ENCODE results near the gene TBC1D1.

The TBC1D1 gene

DNA sequence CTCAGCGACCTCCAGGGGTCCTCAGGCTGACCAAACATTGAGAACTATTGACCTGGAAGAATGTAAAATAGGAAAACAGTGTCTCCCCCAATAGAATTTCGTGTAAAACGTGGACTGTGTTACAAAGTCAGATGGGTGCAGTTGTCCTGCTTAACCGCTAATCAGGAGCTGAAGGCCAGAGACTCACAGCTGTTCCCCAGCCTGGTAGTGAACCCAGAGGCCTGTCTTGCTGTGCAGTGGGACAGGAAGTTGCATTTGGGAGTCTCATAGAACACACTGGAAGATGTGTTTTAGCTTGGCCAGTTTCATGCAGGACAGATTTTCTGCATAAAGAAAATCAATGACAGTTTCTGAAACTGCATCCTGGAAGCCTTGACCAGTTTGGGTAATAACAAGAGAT is 220.8 kb downstream of the TBC1D1 start:
- ATAC-seq, result no peak
- TF ChIP-seq CSDC2 (CRISPR knock-in tag; IDR thresholded peaks at IDR 0.05) (no peak), ZNF565 (CRISPR knock-in tag; conservative IDR thresholded peaks at IDR 0.05; ENCODE audit: low read depth) (no peak), ZFP3 (CRISPR knock-in tag; IDR thresholded peaks at IDR 0.05) (no peak), ZNF70 (CRISPR knock-in tag; IDR thresholded peaks at IDR 0.05) (no peak), ISL1 (CRISPR knock-in tag; IDR thresholded peaks at IDR 0.05) (no peak), ZC3H10 (CRISPR knock-in tag; IDR thresholded peaks at IDR 0.05) (no peak), GLIS3 (CRISPR knock-in tag; IDR thresholded peaks at IDR 0.05) (no peak), ESRRG (CRISPR knock-in tag; IDR thresholded peaks at IDR 0.05) (no peak)
- TF ChIP-seq, protein P1, sequence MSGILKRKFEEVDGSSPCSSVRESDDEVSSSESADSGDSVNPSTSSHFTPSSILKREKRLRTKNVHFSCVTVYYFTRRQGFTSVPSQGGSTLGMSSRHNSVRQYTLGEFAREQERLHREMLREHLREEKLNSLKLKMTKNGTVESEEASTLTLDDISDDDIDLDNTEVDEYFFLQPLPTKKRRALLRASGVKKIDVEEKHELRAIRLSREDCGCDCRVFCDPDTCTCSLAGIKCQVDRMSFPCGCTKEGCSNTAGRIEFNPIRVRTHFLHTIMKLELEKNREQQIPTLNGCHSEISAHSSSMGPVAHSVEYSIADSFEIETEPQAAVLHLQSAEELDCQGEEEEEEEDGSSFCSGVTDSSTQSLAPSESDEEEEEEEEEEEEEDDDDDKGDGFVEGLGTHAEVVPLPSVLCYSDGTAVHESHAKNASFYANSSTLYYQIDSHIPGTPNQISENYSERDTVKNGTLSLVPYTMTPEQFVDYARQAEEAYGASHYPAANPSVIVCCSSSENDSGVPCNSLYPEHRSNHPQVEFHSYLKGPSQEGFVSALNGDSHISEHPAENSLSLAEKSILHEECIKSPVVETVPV (CRISPR knock-in tag; IDR thresholded peaks at IDR 0.05), result no peak
- TF ChIP-seq, protein P2, sequence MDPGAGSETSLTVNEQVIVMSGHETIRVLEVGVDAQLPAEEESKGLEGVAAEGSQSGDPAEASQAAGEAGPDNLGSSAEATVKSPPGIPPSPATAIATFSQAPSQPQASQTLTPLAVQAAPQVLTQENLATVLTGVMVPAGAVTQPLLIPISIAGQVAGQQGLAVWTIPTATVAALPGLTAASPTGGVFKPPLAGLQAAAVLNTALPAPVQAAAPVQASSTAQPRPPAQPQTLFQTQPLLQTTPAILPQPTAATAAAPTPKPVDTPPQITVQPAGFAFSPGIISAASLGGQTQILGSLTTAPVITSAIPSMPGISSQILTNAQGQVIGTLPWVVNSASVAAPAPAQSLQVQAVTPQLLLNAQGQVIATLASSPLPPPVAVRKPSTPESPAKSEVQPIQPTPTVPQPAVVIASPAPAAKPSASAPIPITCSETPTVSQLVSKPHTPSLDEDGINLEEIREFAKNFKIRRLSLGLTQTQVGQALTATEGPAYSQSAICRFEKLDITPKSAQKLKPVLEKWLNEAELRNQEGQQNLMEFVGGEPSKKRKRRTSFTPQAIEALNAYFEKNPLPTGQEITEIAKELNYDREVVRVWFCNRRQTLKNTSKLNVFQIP (CRISPR knock-in tag; IDR thresholded peaks at IDR 0.05; ENCODE audit: borderline replicate concordance, low read depth), result no peak
- TF ChIP-seq, protein P3, sequence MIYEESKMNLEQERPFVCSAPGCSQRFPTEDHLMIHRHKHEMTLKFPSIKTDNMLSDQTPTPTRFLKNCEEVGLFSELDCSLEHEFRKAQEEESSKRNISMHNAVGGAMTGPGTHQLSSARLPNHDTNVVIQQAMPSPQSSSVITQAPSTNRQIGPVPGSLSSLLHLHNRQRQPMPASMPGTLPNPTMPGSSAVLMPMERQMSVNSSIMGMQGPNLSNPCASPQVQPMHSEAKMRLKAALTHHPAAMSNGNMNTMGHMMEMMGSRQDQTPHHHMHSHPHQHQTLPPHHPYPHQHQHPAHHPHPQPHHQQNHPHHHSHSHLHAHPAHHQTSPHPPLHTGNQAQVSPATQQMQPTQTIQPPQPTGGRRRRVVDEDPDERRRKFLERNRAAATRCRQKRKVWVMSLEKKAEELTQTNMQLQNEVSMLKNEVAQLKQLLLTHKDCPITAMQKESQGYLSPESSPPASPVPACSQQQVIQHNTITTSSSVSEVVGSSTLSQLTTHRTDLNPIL (CRISPR knock-in tag; IDR thresholded peaks at IDR 0.05; ENCODE audit: low read depth), result no peak

DNA sequence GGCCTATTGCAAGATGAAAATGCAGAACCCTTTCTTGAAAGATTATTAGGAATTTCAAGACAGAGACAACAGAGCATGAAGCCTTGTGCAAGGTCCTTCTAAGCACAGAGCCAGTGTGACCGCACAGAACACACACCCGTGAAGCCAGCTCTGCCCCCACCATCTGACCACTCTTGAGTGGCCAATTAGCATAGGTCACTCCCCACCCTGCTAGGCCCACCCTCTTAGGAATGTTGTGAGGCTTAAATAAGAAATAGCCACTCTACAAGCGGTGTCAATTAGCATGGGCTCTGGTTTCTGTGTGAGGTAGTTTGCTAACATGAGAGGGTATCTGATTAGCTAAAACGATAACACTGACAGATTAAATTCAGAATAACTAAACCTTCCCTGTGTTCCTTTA is 222.2 kb downstream of the TBC1D1 start:
- no peak for ATAC-seq
- TF ChIP-seq ZNF70 (CRISPR knock-in tag; IDR thresholded peaks at IDR 0.05) (no peak), TCF4 (CRISPR knock-in tag; IDR thresholded peaks at IDR 0.05; ENCODE audit: borderline replicate concordance) (no peak), BACH2 (CRISPR knock-in tag; IDR thresholded peaks at IDR 0.05; ENCODE audit: borderline replicate concordance) (no peak), ZNF8 (CRISPR knock-in tag; IDR thresholded peaks at IDR 0.05) (no peak), CSDC2 (CRISPR knock-in tag; IDR thresholded peaks at IDR 0.05) (no peak), ZFP3 (CRISPR knock-in tag; IDR thresholded peaks at IDR 0.05) (no peak), ZNF565 (CRISPR knock-in tag; conservative IDR thresholded peaks at IDR 0.05; ENCODE audit: low read depth) (no peak), ARNTL (CRISPR knock-in tag; IDR thresholded peaks at IDR 0.05; ENCODE audit: borderline replicate concordance, low read depth) (no peak), ISL1 (CRISPR knock-in tag; IDR thresholded peaks at IDR 0.05) (no peak), OSR1 (CRISPR knock-in tag; IDR thresholded peaks at IDR 0.05) (no peak)
- TF ChIP-seq, protein P2 (CRISPR knock-in tag; IDR thresholded peaks at IDR 0.05; ENCODE audit: borderline replicate concordance, low read depth), result no peak
- TF ChIP-seq, protein P1 (CRISPR knock-in tag; IDR thresholded peaks at IDR 0.05), result no peak
- TF ChIP-seq, protein P4, sequence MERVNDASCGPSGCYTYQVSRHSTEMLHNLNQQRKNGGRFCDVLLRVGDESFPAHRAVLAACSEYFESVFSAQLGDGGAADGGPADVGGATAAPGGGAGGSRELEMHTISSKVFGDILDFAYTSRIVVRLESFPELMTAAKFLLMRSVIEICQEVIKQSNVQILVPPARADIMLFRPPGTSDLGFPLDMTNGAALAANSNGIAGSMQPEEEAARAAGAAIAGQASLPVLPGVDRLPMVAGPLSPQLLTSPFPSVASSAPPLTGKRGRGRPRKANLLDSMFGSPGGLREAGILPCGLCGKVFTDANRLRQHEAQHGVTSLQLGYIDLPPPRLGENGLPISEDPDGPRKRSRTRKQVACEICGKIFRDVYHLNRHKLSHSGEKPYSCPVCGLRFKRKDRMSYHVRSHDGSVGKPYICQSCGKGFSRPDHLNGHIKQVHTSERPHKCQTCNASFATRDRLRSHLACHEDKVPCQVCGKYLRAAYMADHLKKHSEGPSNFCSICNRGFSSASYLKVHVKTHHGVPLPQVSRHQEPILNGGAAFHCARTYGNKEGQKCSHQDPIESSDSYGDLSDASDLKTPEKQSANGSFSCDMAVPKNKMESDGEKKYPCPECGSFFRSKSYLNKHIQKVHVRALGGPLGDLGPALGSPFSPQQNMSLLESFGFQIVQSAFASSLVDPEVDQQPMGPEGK (CRISPR knock-in tag; IDR thresholded peaks at IDR 0.05; ENCODE audit: borderline replicate concordance), result no peak

DNA sequence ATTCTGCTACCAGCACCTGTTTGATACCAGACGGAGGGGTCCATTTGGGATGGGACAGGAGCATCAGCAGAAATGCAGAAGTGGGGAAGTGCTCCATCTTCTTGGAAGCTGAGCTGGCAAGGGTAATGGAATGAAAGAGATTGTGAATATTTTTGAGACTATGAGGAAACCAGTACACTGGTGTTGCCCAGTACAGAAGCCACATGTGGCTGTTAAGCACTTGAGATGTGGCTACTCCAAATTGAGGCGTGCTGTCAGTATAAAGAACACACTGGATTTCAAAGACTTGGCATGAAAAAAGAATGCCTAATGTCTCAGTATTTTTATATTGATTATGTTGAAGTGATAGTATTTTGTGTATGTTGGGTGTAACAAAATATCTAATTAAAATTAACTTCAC is 222.7 kb downstream of the TBC1D1 start:
- ATAC-seq, result no peak
- TF ChIP-seq TOX (CRISPR knock-in tag; IDR thresholded peaks at IDR 0.05; ENCODE audit: borderline replicate concordance) (no peak), BACH2 (CRISPR knock-in tag; IDR thresholded peaks at IDR 0.05; ENCODE audit: borderline replicate concordance) (no peak), TCF4 (CRISPR knock-in tag; IDR thresholded peaks at IDR 0.05; ENCODE audit: borderline replicate concordance) (no peak), GLIS3 (CRISPR knock-in tag; IDR thresholded peaks at IDR 0.05) (no peak), RARB (CRISPR knock-in tag; IDR thresholded peaks at IDR 0.05) (no peak), OSR1 (CRISPR knock-in tag; IDR thresholded peaks at IDR 0.05) (no peak), ESRRG (CRISPR knock-in tag; IDR thresholded peaks at IDR 0.05) (no peak)
- TF ChIP-seq, protein P2 (CRISPR knock-in tag; IDR thresholded peaks at IDR 0.05; ENCODE audit: borderline replicate concordance, low read depth), result no peak
- TF ChIP-seq, protein P1 (CRISPR knock-in tag; IDR thresholded peaks at IDR 0.05), result no peak
- TF ChIP-seq, protein P4 (CRISPR knock-in tag; IDR thresholded peaks at IDR 0.05; ENCODE audit: borderline replicate concordance), result no peak
